ENCODE data around the gene FRAS1. TPM values are rescaled to one million over a fixed set of nuclear protein-coding genes. Genes with fewer than 3 reads are reported as not detected.
A peak's percentile ranks its signal among the peaks of the same experiment; 100 is the strongest.
"Not testable (repeated sequence)": the region's sequence is repeated elsewhere in the genome, so short reads cannot be mapped to it uniquely, and the experiment has no call there.

Gene FRAS1
- total RNA-seq, 1 donor from 2014 or later = 24.6 TPM

- no peak for TF ChIP-seq EZH2 (IDR thresholded peaks at IDR 0.05; ENCODE audit: insufficient read depth, low read length)
- TF ChIP-seq, protein P1, sequence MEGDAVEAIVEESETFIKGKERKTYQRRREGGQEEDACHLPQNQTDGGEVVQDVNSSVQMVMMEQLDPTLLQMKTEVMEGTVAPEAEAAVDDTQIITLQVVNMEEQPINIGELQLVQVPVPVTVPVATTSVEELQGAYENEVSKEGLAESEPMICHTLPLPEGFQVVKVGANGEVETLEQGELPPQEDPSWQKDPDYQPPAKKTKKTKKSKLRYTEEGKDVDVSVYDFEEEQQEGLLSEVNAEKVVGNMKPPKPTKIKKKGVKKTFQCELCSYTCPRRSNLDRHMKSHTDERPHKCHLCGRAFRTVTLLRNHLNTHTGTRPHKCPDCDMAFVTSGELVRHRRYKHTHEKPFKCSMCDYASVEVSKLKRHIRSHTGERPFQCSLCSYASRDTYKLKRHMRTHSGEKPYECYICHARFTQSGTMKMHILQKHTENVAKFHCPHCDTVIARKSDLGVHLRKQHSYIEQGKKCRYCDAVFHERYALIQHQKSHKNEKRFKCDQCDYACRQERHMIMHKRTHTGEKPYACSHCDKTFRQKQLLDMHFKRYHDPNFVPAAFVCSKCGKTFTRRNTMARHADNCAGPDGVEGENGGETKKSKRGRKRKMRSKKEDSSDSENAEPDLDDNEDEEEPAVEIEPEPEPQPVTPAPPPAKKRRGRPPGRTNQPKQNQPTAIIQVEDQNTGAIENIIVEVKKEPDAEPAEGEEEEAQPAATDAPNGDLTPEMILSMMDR (IDR thresholded peaks at IDR 0.05; ENCODE audit: insufficient read depth, low read depth, low read length) = no peak
- Histone ChIP-seq H3K9me3 (ENCODE audit: insufficient read depth, low read depth, low read length) (no peaks in the 10 kb centered on the region), H3K27me3 (ENCODE audit: insufficient read depth, low read length) (no peaks in the 10 kb centered on the region), H4K20me1 (ENCODE audit: insufficient read depth, low read length) (no peaks in the 10 kb centered on the region), H3K27ac (ENCODE audit: low read depth, low read length) (no peak overlapping the region), H3K4me2 (ENCODE audit: low read length) (peak overlapping the region; percentile 51), H3K36me3 (ENCODE audit: insufficient read depth, low read length) (no peaks in the 10 kb centered on the region), H3K9ac (ENCODE audit: low read length) (no peak overlapping the region), H2AFZ (ENCODE audit: low read depth, low read length) (no peak overlapping the region), H3K4me1 (ENCODE audit: insufficient read depth, low read length) (peaks cover 14% of the 10 kb centered on the region), H3K4me3 (ENCODE audit: insufficient read depth, low read depth, low read length) (no peak overlapping the region), H3K79me2 (ENCODE audit: insufficient read depth, low read length) (no peaks in the 10 kb centered on the region)
- no peaks in the 10 kb centered on the region for H3K9me3 Mint-ChIP-seq (ENCODE audit: unreplicated experiment)
- H3K36me3 Mint-ChIP-seq (ENCODE audit: low read depth, unreplicated experiment) = peaks cover 1% of the 10 kb centered on the region
- no peaks in the 10 kb centered on the region for H3K27me3 Mint-ChIP-seq (ENCODE audit: low read depth, unreplicated experiment)
- peak; percentile 41 for DNase-seq (ENCODE audit: low read depth)
- no peak overlapping the region for H3K4me3 Mint-ChIP-seq (ENCODE audit: unreplicated experiment)
- peaks cover 34% of the 10 kb centered on the region for H3K4me1 Mint-ChIP-seq (ENCODE audit: low read depth, unreplicated experiment)
- no peak for FAIRE-seq
- no peak overlapping the region for H3K27ac Mint-ChIP-seq (ENCODE audit: unreplicated experiment)
Observed at GRCh38 chr4:78299565-78299972, 242.4 kb downstream of the FRAS1 start.

DNA sequence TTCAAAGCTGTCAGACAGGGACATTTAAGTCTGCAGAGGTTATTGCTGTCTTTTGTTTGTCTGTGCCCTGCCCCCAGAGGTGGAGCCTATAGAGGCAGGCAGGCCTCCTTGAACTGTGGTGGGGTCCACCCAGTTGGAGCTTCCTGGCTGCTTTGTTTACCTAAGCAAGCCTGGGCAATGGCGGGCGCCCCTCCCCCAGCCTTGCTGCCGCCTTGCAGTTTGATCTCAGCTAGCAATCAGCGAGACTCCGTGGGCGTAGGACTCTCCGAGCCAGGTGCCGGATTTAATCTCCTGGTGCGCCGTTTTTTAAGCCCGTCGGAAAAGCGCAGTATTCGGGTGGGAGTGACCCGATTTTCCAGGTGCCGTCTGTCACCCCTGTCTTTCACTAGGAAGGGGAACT lies 250.1 kb downstream of the FRAS1 start:
- not testable (repeated sequence) for H3K4me1 ChIP-seq (ENCODE audit: insufficient read depth, low read length); H3K27me3 ChIP-seq (ENCODE audit: insufficient read depth, low read length); H3K27ac ChIP-seq (ENCODE audit: low read depth, low read length); H3K4me1 Mint-ChIP-seq (ENCODE audit: low read depth, unreplicated experiment); H3K27me3 Mint-ChIP-seq (ENCODE audit: low read depth, unreplicated experiment); H3K4me3 Mint-ChIP-seq (ENCODE audit: unreplicated experiment); DNase-seq (ENCODE audit: low read depth); H3K9me3 ChIP-seq (ENCODE audit: insufficient read depth, low read depth, low read length); H2AFZ ChIP-seq (ENCODE audit: low read depth, low read length); FAIRE-seq; H3K9ac ChIP-seq (ENCODE audit: low read length); H3K4me2 ChIP-seq (ENCODE audit: low read length); H4K20me1 ChIP-seq (ENCODE audit: insufficient read depth, low read length); H3K4me3 ChIP-seq (ENCODE audit: insufficient read depth, low read depth, low read length); H3K79me2 ChIP-seq (ENCODE audit: insufficient read depth, low read length); H3K9me3 Mint-ChIP-seq (ENCODE audit: unreplicated experiment); H3K36me3 ChIP-seq (ENCODE audit: insufficient read depth, low read length); H3K27ac Mint-ChIP-seq (ENCODE audit: unreplicated experiment)
- H3K36me3 Mint-ChIP-seq (ENCODE audit: low read depth, unreplicated experiment) = peaks cover 13% of the 10 kb centered on the region

- Histone ChIP-seq H3K27ac (ENCODE audit: low read depth, low read length) (no peak overlapping the region), H3K4me2 (ENCODE audit: low read length) (no peak overlapping the region), H3K9me3 (ENCODE audit: insufficient read depth, low read depth, low read length) (no peaks in the 10 kb centered on the region), H3K79me2 (ENCODE audit: insufficient read depth, low read length) (no peaks in the 10 kb centered on the region), H3K4me1 (ENCODE audit: insufficient read depth, low read length) (no peaks in the 10 kb centered on the region), H2AFZ (ENCODE audit: low read depth, low read length) (no peak overlapping the region), H3K27me3 (ENCODE audit: insufficient read depth, low read length) (no peaks in the 10 kb centered on the region), H3K36me3 (ENCODE audit: insufficient read depth, low read length) (no peaks in the 10 kb centered on the region), H3K4me3 (ENCODE audit: insufficient read depth, low read depth, low read length) (no peak overlapping the region), H4K20me1 (ENCODE audit: insufficient read depth, low read length) (no peaks in the 10 kb centered on the region), H3K9ac (ENCODE audit: low read length) (no peak overlapping the region)
- H3K36me3 Mint-ChIP-seq (ENCODE audit: low read depth, unreplicated experiment) = peaks cover 13% of the 10 kb centered on the region
- H3K4me3 Mint-ChIP-seq (ENCODE audit: unreplicated experiment) = no peak overlapping the region
- no peaks in the 10 kb centered on the region for H3K9me3 Mint-ChIP-seq (ENCODE audit: unreplicated experiment)
- FAIRE-seq (no peak), DNase-seq (ENCODE audit: low read depth) (no peak)
- H3K27me3 Mint-ChIP-seq (ENCODE audit: low read depth, unreplicated experiment) = peaks cover 2% of the 10 kb centered on the region
- peaks cover 9% of the 10 kb centered on the region for H3K4me1 Mint-ChIP-seq (ENCODE audit: low read depth, unreplicated experiment)
- TF ChIP-seq, protein P1 (IDR thresholded peaks at IDR 0.05; ENCODE audit: insufficient read depth, low read depth, low read length) = no peak
- no peak overlapping the region for H3K27ac Mint-ChIP-seq (ENCODE audit: unreplicated experiment)
Observed at GRCh38 chr4:78308517-78308916, 251.4 kb downstream of the FRAS1 start.
